GM12878 (cell line): ENCODE measurements around the gene TMBIM1. TPM values are rescaled to one million over a fixed set of nuclear protein-coding genes. Genes with fewer than 3 reads are reported as not detected.

Experiments
- ATAC-seq: fragments of 200-7000 bp; cut with Tn5 transposase; 3 replicates; pipeline ENCODE4 v1.9.1; 2020; ENCODE audit warnings: mild to moderate bottlenecking, moderate library complexity
- BruUV-seq: library from RNA; stranded (reverse); fragments of 400-500 nt; replicated peaks from 2 replicates; lab custom pipeline; 2021; lab: Mats Ljungman, UMichigan
- CTCF ChIA-PET: fragments of 300-600 bp; sonication (Branson Sonifier 250); formaldehyde crosslinking; extraction: SDS; loops from one replicate; lab custom pipeline; 2021; ENCODE audit warnings: inconsistent platforms; lab: Yijun Ruan, JAX
- POLR2A ChIA-PET: fragments of 350-600 bp; formaldehyde crosslinking; extraction: SDS; loops from one replicate; lab custom pipeline; 2021; ENCODE audit warnings: inconsistent platforms; lab: Charles Lee
- RAD21 ChIA-PET: fragments of 300-600 bp; sonication (Branson Sonifier 250); formaldehyde crosslinking; loops from one replicate; lab custom pipeline; 2023; ENCODE audit warnings: antibody characterized with exemption; ENCODE audit not compliant: unreplicated experiment; lab: Charles Lee
- SMC1A ChIA-PET: fragments of 300-600 bp; sonication (Branson Sonifier 250); formaldehyde crosslinking; loops from one replicate; lab custom pipeline; 2023; ENCODE audit not compliant: unreplicated experiment, uncharacterized antibody; lab: Charles Lee
- DNase-seq: peaks from one replicate; pipeline ENCODE4 v3.0.0-alpha.2; 2011; ENCODE audit warnings: low read depth, low spot score
- FAIRE-seq: peaks from 3 replicates; lab custom pipeline; 2011; peaks lifted over from hg19 to GRCh38; lab: Jason Lieb, UNC
- H2AFZ ChIP-seq: 2 replicates; pipeline ENCODE4 v1.6.0; 2011; ENCODE audit warnings: low read depth, low read length, control low read depth; ENCODE audit not compliant: control insufficient read depth
- H3K27ac ChIP-seq: 2 replicates; pipeline ENCODE4 v1.5.1; 2011; ENCODE audit warnings: control low read depth; ENCODE audit not compliant: control insufficient read depth, insufficient read depth
- H3K27me3 ChIP-seq, 2 experiments: replicated peaks in 1 of 2; 2 replicates each; pipeline versions ENCODE4 v1.6.0 to v1.6.1; 2011; ENCODE audit warnings: low read length in 1 of 2; ENCODE audit not compliant: control insufficient read depth in 2 of 2, insufficient read depth in 2 of 2
- H3K36me3 ChIP-seq, 2 experiments: 2 replicates each; pipeline ENCODE4 v1.5.1; 2011; ENCODE audit warnings: low read length in 1 of 2; ENCODE audit not compliant: control insufficient read depth in 2 of 2, insufficient read depth in 2 of 2
- H3K4me1 ChIP-seq: 2 replicates; pipeline ENCODE4 v1.6.1; 2011; ENCODE audit warnings: mild to moderate bottlenecking, low read length, moderate library complexity, mixed read lengths; ENCODE audit not compliant: control insufficient read depth, insufficient read depth
- H3K4me2 ChIP-seq: 2 replicates; pipeline ENCODE4 v1.6.0; 2011; ENCODE audit warnings: control low read depth; ENCODE audit not compliant: control insufficient read depth, insufficient read depth
- H3K4me3 ChIP-seq: fragments of 200-600 bp; sonication (generic); 2 replicates; pipeline ENCODE4 v1.5.1; 2016
- H3K79me2 ChIP-seq: 2 replicates; pipeline ENCODE4 v1.6.0; 2011; ENCODE audit warnings: low read length; ENCODE audit not compliant: control insufficient read depth, insufficient read depth
- H3K9ac ChIP-seq: 2 replicates; pipeline ENCODE4 v1.8.0; 2011; ENCODE audit warnings: low read length, control low read depth, mixed read lengths; ENCODE audit not compliant: control insufficient read depth, insufficient read depth
- H3K9me3 ChIP-seq: replicated peaks from 3 replicates; pipeline ENCODE4 v1.5.1; 2011; ENCODE audit warnings: mild to moderate bottlenecking, low read length; ENCODE audit not compliant: control insufficient read depth, insufficient read depth
- H4K20me1 ChIP-seq: 2 replicates; pipeline ENCODE4 v1.6.0; 2011; ENCODE audit not compliant: control insufficient read depth, insufficient read depth
- ATF3 ChIP-seq: IDR thresholded peaks from 2 replicates; pipeline ENCODE4 v1.6.1; 2011; ENCODE audit warnings: low read depth, mild to moderate bottlenecking, low read length, moderate library complexity, borderline replicate concordance; ENCODE audit errors: extremely low read depth
- BCL11A ChIP-seq: IDR thresholded peaks from 2 replicates; pipeline ENCODE4 v1.6.1; 2011; ENCODE audit warnings: low read depth, low read length
- BCLAF1 ChIP-seq: fragments of 450-650 bp; IDR thresholded peaks from 2 replicates; pipeline ENCODE4 v1.6.1; 2017; ENCODE audit warnings: antibody characterized with exemption, mild to moderate bottlenecking, moderate library complexity
- HDAC2 ChIP-seq: fragments of 200-600 bp; sonication (generic); IDR thresholded peaks from 2 replicates; pipeline ENCODE4 v1.6.1; 2017
- IRF4 ChIP-seq: IDR thresholded peaks from 2 replicates; pipeline ENCODE4 v1.6.1; 2011; ENCODE audit warnings: low read depth, low read length
- MXI1 ChIP-seq: fragments of 150-350 bp; IDR thresholded peaks from 2 replicates; pipeline ENCODE4 v1.6.1; 2011; ENCODE audit warnings: low read depth, mild to moderate bottlenecking, inconsistent platforms, low read length, improper control_type of control experiment
- NFYB ChIP-seq: IDR thresholded peaks from 2 replicates; pipeline ENCODE4 v1.6.1; 2011; ENCODE audit warnings: low read depth, mild to moderate bottlenecking, low read length, improper control_type of control experiment, moderate library complexity; ENCODE audit not compliant: insufficient read depth
- POLR2AphosphoS2 ChIP-seq: IDR thresholded peaks from 2 replicates; pipeline ENCODE4 v1.6.1; 2011; ENCODE audit warnings: low read depth, mild to moderate bottlenecking, low read length, improper control_type of control experiment, moderate library complexity
- SMAD5 ChIP-seq: IDR thresholded peaks from 2 replicates; pipeline ENCODE4 v1.6.1; 2016; ENCODE audit warnings: antibody characterized with exemption, low read depth
- SMARCA5 ChIP-seq: fragments of 450-650 bp; IDR thresholded peaks from 2 replicates; pipeline ENCODE4 v1.6.1; 2017; ENCODE audit warnings: mild to moderate bottlenecking
- SPI1 ChIP-seq: IDR thresholded peaks from 2 replicates; pipeline ENCODE4 v1.6.1; 2011; ENCODE audit warnings: low read depth, mild to moderate bottlenecking, low read length, moderate library complexity, borderline replicate concordance; ENCODE audit not compliant: insufficient read depth
- TAF1 ChIP-seq: IDR thresholded peaks from 2 replicates; pipeline ENCODE4 v1.6.1; 2011; ENCODE audit warnings: mild to moderate bottlenecking, low read depth, low read length, borderline replicate concordance
- USF2 ChIP-seq: IDR thresholded peaks from 2 replicates; pipeline ENCODE4 v1.6.1; 2011; ENCODE audit warnings: low read depth, low read length, improper control_type of control experiment, borderline replicate concordance
- YBX1 ChIP-seq: fragments of 450-650 bp; IDR thresholded peaks from 2 replicates; pipeline ENCODE4 v1.6.1; 2016; ENCODE audit warnings: antibody characterized with exemption
- WGBS: methylation state at CpG from one replicate; pipeline ENCODE4 v1.1.6; 2016; ENCODE audit warnings: low lambda C conversion rate; ENCODE audit not compliant: insufficient replicate concordance, insufficient coverage; ENCODE audit errors: missing lambda C conversion rate; 5-methylcytosine and 5-hydroxymethylcytosine counted together
- in situ Hi-C: fragments of 300-500 bp; cut with MboI; formaldehyde crosslinking; loops from 9 replicates; pipeline ENCODE4 v1.14.3; 2018; ENCODE audit warnings: mixed read lengths
- intact Hi-C: fragments of 100-400 bp; cut with micrococcal nuclease; formaldehyde crosslinking; loops from one replicate; pipeline ENCODE4 v1.14.2; 2022; ENCODE audit not compliant: unreplicated experiment
- polyA plus RNA-seq, 11 experiments: library from polyadenylated mRNA; depleted of rRNA in 4 of 11; unstranded in 6 of 11; stranded (reverse) in 5 of 11; fragments of >200 nt; fragmentation: Nextera tagmentation in 4 of 11; fragmentation: Illumina TruSeq in 1 of 11; extraction: Ambion mirVana in 4 of 11; extraction: Trizol in 1 of 11; gene quantifications; 1 replicate in 1 of 11; 2 replicates in 10 of 11; pipeline versions ENCODE4 v1.2.1 to v1.2.3, GENCODE V29; 2011 to 2016; ENCODE audit warnings: inconsistent platforms in 2 of 11, missing spikeins in 2 of 11, low read depth in 1 of 11
- total RNA-seq, 4 experiments: library from RNA; depleted of rRNA in 3 of 4; stranded (reverse); fragments of >200 nt in 3 of 4; fragmentation: Illumina TruSeq in 1 of 4; extraction: Trizol in 1 of 4; gene quantifications; 2 replicates each; pipeline versions ENCODE4 v1.2.1 to v1.2.3, GENCODE V29; 2013 to 2021

TMBIM1 gene
- total and polyA plus RNA-seq, 10 of the 15 experiments (the other 5 are each of a cell fraction or from before 2014, with no cell fraction given): 6.1 to 38.3 (median 26.2) TPM

- SMC1A ChIA-PET: no interaction called here
- H3K4me3 ChIP-seq: no peak overlapping the region
- intact Hi-C loops (no loop called here), in situ Hi-C loops (no loop called here)
- H4K20me1 ChIP-seq: no peaks in the 10 kb centered on the region
- FAIRE-seq (no peak), ATAC-seq (no peak)
- RAD21 ChIA-PET: interaction anchor here (0.5 kb wide), 1 partner anchor 322 kb away, joined by 3 read pairs; no protein-coding TSS in a partner anchor
- no peak overlapping the region for H3K4me2 ChIP-seq
- WGBS: 92% methylated on average over 15 of the region's 15 CpGs
- H3K79me2 ChIP-seq: peaks cover 17% of the 10 kb centered on the region
- no peak overlapping the region for H3K27ac ChIP-seq
- BruUV-seq: no TSS peak
- H3K9me3 ChIP-seq: no peaks in the 10 kb centered on the region
- CTCF ChIA-PET: no interaction called here
- H3K9ac ChIP-seq: no peak overlapping the region
- no peak overlapping the region for H2AFZ ChIP-seq
- peaks cover 17% of the 10 kb centered on the region for H3K4me1 ChIP-seq
- TF ChIP-seq SMARCA5 (no peak), YBX1 (no peak), SMAD5 (no peak), MXI1 (no peak), NFYB (no peak)
- TF ChIP-seq, all 136 proteins: peak for 0
- DNase-seq: no peak
- POLR2A ChIA-PET: no interaction called here
- Histone ChIP-seq H3K27me3 (no peaks in the 10 kb centered on the region), H3K36me3 (peaks cover 10 to 18% of the 10 kb centered on the region in 2 experiments; a peak in 3 of 4 replicates)
Observed at GRCh38 chr2:218266316-218266979, 25.9 kb downstream of the TMBIM1 start.

GRCh38 chr2:218265626-218266025, 26.7 kb downstream of the TMBIM1 start:
- H4K20me1 ChIP-seq: no peaks in the 10 kb centered on the region
- ChIA-PET SMC1A (no interaction called here), RAD21 (no interaction called here), CTCF (no interaction called here), POLR2A (no interaction called here)
- 92% methylated on average over 8 of the region's 8 CpGs for WGBS
- peaks cover 17% of the 10 kb centered on the region for H3K4me1 ChIP-seq
- ATAC-seq (no peak), FAIRE-seq (no peak), DNase-seq (no peak)
- H3K4me3 ChIP-seq: no peak overlapping the region
- no peaks in the 10 kb centered on the region for H3K27me3 ChIP-seq
- H3K27ac ChIP-seq: no peak overlapping the region
- no peak overlapping the region for H3K9ac ChIP-seq
- intact Hi-C loops: no loop called here
- peaks cover 10 to 18% of the 10 kb centered on the region in 2 experiments; a peak in 3 of 4 replicates for H3K36me3 ChIP-seq
- peaks cover 10% of the 10 kb centered on the region for H3K79me2 ChIP-seq
- BruUV-seq: no TSS peak
- H3K4me2 ChIP-seq: no peak overlapping the region
- in situ Hi-C loops: no loop called here
- H3K9me3 ChIP-seq: no peaks in the 10 kb centered on the region
- H2AFZ ChIP-seq: no peak overlapping the region
- TF ChIP-seq POLR2AphosphoS2: no peak
- no peak for TF ChIP-seq USF2
- no peak for TF ChIP-seq BCL11A
- TF ChIP-seq ATF3: no peak
- TF ChIP-seq BCLAF1: no peak
- TF ChIP-seq SPI1: no peak
- no peak for TF ChIP-seq TAF1
- TF ChIP-seq HDAC2: no peak
- TF ChIP-seq IRF4: no peak
